HPDE6-E6E7 (cell line): ENCODE results near the gene C12orf42.

Experiments
- DNase-seq: peaks from one replicate; pipeline ENCODE4 v3.0.0; 2011; ENCODE audit warnings: missing footprints; ENCODE audit errors: extremely low spot score

C12orf42 gene

GRCh38 chr12:103336940-103337339, 158.8 kb downstream of the C12orf42 start:
- no peak for DNase-seq

GRCh38 chr12:103334466-103334865, 161.3 kb downstream of the C12orf42 start:
- DNase-seq = no peak

GRCh38 chr12:103333676-103334075, 162.1 kb downstream of the C12orf42 start:
- no peak for DNase-seq

GRCh38 chr12:103331643-103332042, 164.1 kb downstream of the C12orf42 start:
- DNase-seq = no peak

- no peak for DNase-seq
Measured at GRCh38 chr12:103330672-103331071, 165.1 kb downstream of the C12orf42 start.

GRCh38 chr12:103327676-103328075, 168.1 kb downstream of the C12orf42 start:
- no peak for DNase-seq

- no peak for DNase-seq
Measured at GRCh38 chr12:103326190-103326589, 169.6 kb downstream of the C12orf42 start.

- DNase-seq = no peak
Measured at GRCh38 chr12:103318566-103318965, 177.2 kb downstream of the C12orf42 start.

- DNase-seq = no peak
Measured at GRCh38 chr12:103317220-103317619, 178.5 kb downstream of the C12orf42 start.

GRCh38 chr12:103314786-103315185, 181.0 kb downstream of the C12orf42 start:
- no peak for DNase-seq

GRCh38 chr12:103313894-103314293, 181.9 kb downstream of the C12orf42 start:
- no peak for DNase-seq

GRCh38 chr12:103312742-103313354, 182.9 kb downstream of the C12orf42 start:
- no peak for DNase-seq

GRCh38 chr12:103310546-103311270, 185.1 kb downstream of the C12orf42 start:
- no peak for DNase-seq

- no peak for DNase-seq
Measured at GRCh38 chr12:103308396-103308795, 187.4 kb downstream of the C12orf42 start.

- no peak for DNase-seq
Measured at GRCh38 chr12:103303484-103303883, 192.3 kb downstream of the C12orf42 start.

GRCh38 chr12:103301642-103302591, 193.9 kb downstream of the C12orf42 start:
- no peak for DNase-seq

- DNase-seq = no peak
Measured at GRCh38 chr12:103288016-103288415, 207.8 kb downstream of the C12orf42 start.

- no peak for DNase-seq
Measured at GRCh38 chr12:103282124-103282523, 213.6 kb downstream of the C12orf42 start.

- no peak for DNase-seq
Measured at GRCh38 chr12:103279444-103279843, 216.3 kb downstream of the C12orf42 start.

- no peak for DNase-seq
Measured at GRCh38 chr12:103278329-103278728, 217.4 kb downstream of the C12orf42 start.

GRCh38 chr12:103273645-103274044, 222.1 kb downstream of the C12orf42 start:
- DNase-seq = no peak

GRCh38 chr12:103272949-103273348, 222.8 kb downstream of the C12orf42 start:
- peak; percentile 42 for DNase-seq
